Activated T-helper 2 cell treated with anti-CD3 and anti-CD28 coated beads, Interferon-gamma antibody, Interleukin-2, Interleukin-4, amounts not matched to agents 10 μg/mL and 5 μg/mL and 100 μg/mL, durations not matched to agents 14 hours and 24 hours and 36 hours (primary cell): Measurements from ENCODE around the gene SPSB4. TPM values are rescaled to one million over a fixed set of nuclear protein-coding genes. Genes with fewer than 3 reads are reported as not detected.

ENCODE experiments used
- DNase-seq: peaks from one replicate; pipeline ENCODE4 v3.0.0; 2021; ENCODE audit warnings: low spot score
- H3K27ac Mint-ChIP-seq: one replicate; pipeline ENCODE4 v1.8.0; 2021; ENCODE audit warnings: mixed read lengths
- H3K27me3 Mint-ChIP-seq: one replicate; pipeline ENCODE4 v1.8.0; 2021; ENCODE audit warnings: low read depth, mixed read lengths
- H3K36me3 Mint-ChIP-seq: one replicate; pipeline ENCODE4 v1.8.0; 2021; ENCODE audit warnings: low read depth, mixed read lengths
- H3K4me1 Mint-ChIP-seq: one replicate; pipeline ENCODE4 v1.8.0; 2021; ENCODE audit warnings: low read depth, mixed read lengths
- H3K4me3 Mint-ChIP-seq: one replicate; pipeline ENCODE4 v1.8.0; 2021; ENCODE audit warnings: low read depth, mild to moderate bottlenecking, moderate library complexity, mixed read lengths
- H3K9me3 Mint-ChIP-seq: one replicate; pipeline ENCODE4 v1.8.0; 2021; ENCODE audit warnings: mixed read lengths
- intact Hi-C: fragments of 100-400 bp; cut with micrococcal nuclease; formaldehyde crosslinking; loops from one replicate; pipeline ENCODE4 v1.15.1; 2023
- total RNA-seq: library from RNA; stranded (reverse); gene quantifications from 2 replicates; pipeline ENCODE4 v1.2.3, GENCODE V29; 2022

SPSB4 gene
- total RNA-seq, 1 donor from 2014 or later: not detected

DNA sequence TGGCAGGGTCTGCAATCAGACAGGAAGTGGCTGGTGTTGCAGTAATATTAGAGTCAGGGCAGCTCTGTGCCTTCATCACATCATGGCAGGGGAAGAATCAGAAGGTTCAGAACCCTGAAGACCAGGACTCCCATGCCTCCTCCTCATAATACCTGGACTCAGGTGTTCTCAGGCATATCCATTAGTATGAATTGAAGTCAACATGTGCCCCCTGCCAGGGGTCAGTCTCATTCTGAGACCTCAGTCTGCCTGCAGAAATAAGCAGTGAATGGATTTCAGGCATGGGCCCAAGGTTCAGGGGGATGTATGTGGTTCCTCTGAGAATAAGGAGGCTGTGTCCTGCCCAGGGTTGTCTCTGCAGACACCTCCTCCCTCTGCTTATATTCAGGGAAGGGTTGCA, 74.2 kb downstream of the SPSB4 start:
- intact Hi-C loops: no loop called here
- no peaks in the 10 kb centered on the region for H3K36me3 Mint-ChIP-seq
- H3K27me3 Mint-ChIP-seq: peaks cover 26% of the 10 kb centered on the region
- no peaks in the 10 kb centered on the region for H3K4me1 Mint-ChIP-seq
- no peaks in the 10 kb centered on the region for H3K9me3 Mint-ChIP-seq
- no peak overlapping the region for H3K27ac Mint-ChIP-seq
- no peak overlapping the region for H3K4me3 Mint-ChIP-seq
- DNase-seq: no peak

- Mint-ChIP-seq H3K4me3 (no peak overlapping the region), H3K4me1 (no peaks in the 10 kb centered on the region), H3K27me3 (peaks cover 21% of the 10 kb centered on the region), H3K9me3 (no peaks in the 10 kb centered on the region), H3K36me3 (no peaks in the 10 kb centered on the region), H3K27ac (no peak overlapping the region)
- DNase-seq: no peak
- intact Hi-C loops: no loop called here
Observed at GRCh38 chr3:141126661-141127343, 75.7 kb downstream of the SPSB4 start.

DNA sequence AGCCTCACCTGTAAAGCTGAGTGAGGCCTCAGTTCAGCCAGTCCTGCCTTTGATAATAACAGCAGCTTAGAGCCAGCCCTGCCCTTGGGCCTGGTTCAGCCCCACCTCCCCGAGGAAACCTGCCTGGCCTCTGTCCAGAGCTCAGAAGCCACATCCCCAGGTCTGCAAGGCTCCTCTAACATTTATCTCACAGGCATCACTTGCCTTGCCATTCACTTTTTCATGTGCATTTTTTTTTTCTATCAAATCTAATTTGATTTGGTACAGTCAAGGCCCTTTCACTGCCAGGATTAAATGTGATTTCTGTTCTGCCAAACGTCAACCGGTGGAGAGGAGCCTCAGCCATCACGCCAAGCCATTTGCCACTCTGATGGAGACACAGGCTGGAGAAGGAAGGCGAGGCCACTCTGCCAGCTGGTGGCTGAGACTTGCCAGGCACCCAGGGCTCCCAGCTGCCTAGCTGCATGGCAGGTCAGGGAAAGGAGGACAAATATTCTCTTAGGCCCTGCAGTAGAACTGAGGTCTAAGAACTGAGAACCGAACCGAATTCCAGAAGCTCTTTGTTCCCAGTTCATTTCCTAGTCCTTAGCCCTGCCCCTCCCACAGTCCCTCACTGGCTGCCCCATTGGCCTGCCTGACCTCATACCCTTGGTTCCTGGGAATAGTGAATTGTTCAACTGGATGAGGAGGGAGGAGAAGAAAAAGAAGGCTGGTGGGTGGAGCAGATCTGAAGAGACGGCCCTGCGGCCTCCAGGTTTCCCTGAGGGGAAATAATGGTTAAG, 76.4 kb downstream of the SPSB4 start:
- no peak overlapping the region for H3K4me3 Mint-ChIP-seq

GRCh38 chr3:141128126-141128777, 77.1 kb downstream of the SPSB4 start:
- intact Hi-C loops: no loop called here

More for the DNA sequence above, 76.4 kb downstream of the SPSB4 start:
- Mint-ChIP-seq H3K4me1 (no peaks in the 10 kb centered on the region), H3K36me3 (no peaks in the 10 kb centered on the region), H3K9me3 (no peaks in the 10 kb centered on the region), H3K27me3 (peaks cover 19% of the 10 kb centered on the region), H3K27ac (no peak overlapping the region)
- intact Hi-C loops: no loop called here
- no peak for DNase-seq

DNA sequence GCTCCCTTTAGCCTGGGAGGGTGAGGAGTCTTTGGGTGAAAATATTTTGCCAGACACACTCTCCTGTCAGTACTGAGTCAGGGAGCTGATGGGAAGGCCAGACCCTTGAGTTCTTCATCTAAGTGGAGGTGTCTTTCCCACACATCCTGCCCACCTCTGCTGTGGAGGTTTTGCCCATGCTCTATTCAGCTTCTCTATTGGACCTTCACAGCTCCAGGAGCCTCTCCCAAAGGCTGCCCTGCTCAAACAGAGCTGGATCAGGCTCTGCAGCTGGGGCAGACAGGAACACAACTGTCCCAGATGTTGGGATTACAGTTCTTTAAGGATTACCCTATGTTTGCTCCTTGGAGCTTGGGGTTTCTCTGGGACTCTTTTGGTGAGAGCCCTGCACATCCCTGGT, 77.9 kb downstream of the SPSB4 start:
- intact Hi-C loops: no loop called here
- Mint-ChIP-seq H3K4me3 (no peak overlapping the region), H3K4me1 (no peaks in the 10 kb centered on the region), H3K27ac (no peak overlapping the region), H3K36me3 (no peaks in the 10 kb centered on the region), H3K9me3 (no peaks in the 10 kb centered on the region), H3K27me3 (peaks cover 19% of the 10 kb centered on the region)
- no peak for DNase-seq

More at GRCh38 chr3:141128126-141128777, 77.1 kb downstream of the SPSB4 start:
- Mint-ChIP-seq H3K4me1 (no peaks in the 10 kb centered on the region), H3K4me3 (no peak overlapping the region), H3K27ac (no peak overlapping the region), H3K9me3 (no peaks in the 10 kb centered on the region), H3K27me3 (peaks cover 18% of the 10 kb centered on the region), H3K36me3 (no peaks in the 10 kb centered on the region)
- no peak for DNase-seq

DNA sequence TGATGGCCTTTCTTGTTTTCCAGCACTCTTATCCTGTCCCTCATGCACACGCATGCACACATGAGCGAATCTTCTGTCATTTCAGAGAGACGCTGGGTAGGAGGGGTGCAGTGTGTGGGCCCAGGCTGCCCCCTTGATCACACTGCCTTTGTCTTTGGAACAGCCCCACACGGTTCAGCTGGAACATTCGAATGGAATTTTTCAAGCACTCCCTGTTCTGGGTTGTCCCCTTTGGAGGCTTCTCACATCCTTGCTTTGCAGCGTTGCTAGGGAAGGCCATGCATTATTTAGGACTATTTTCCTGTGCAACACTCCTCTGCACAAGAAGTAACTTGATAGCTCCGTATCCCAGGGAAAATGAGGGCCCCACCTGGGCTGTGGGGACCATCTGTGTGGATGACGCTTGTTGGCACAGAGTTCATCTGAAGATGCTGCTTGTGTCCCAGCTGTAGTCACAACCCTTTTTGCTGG, 78.4 kb downstream of the SPSB4 start:
- intact Hi-C loops: no loop called here
- H3K9me3 Mint-ChIP-seq: no peaks in the 10 kb centered on the region
- H3K36me3 Mint-ChIP-seq: no peaks in the 10 kb centered on the region
- H3K4me1 Mint-ChIP-seq: no peaks in the 10 kb centered on the region
- DNase-seq: no peak
- no peak overlapping the region for H3K27ac Mint-ChIP-seq
- no peak overlapping the region for H3K4me3 Mint-ChIP-seq
- peaks cover 16% of the 10 kb centered on the region for H3K27me3 Mint-ChIP-seq

- H3K9me3 Mint-ChIP-seq: peaks cover 31% of the 10 kb centered on the region
- intact Hi-C loops: no loop called here
- no peaks in the 10 kb centered on the region for H3K4me1 Mint-ChIP-seq
- peaks cover 9% of the 10 kb centered on the region for H3K27me3 Mint-ChIP-seq
- no peak overlapping the region for H3K4me3 Mint-ChIP-seq
- DNase-seq: no peak
- H3K27ac Mint-ChIP-seq: no peak overlapping the region
- H3K36me3 Mint-ChIP-seq: no peaks in the 10 kb centered on the region
Observed at GRCh38 chr3:141143517-141143916, 92.4 kb downstream of the SPSB4 start.

GRCh38 chr3:141146979-141147470, 95.9 kb downstream of the SPSB4 start:
- Mint-ChIP-seq H3K36me3 (no peaks in the 10 kb centered on the region), H3K27me3 (peaks cover 7% of the 10 kb centered on the region), H3K27ac (no peak overlapping the region), H3K4me1 (no peaks in the 10 kb centered on the region), H3K4me3 (no peak overlapping the region), H3K9me3 (peaks cover 17% of the 10 kb centered on the region)
- intact Hi-C loops: no loop called here
- no peak for DNase-seq

GRCh38 chr3:141147657-141148056, 96.5 kb downstream of the SPSB4 start:
- Mint-ChIP-seq H3K36me3 (no peaks in the 10 kb centered on the region), H3K27me3 (peaks cover 6% of the 10 kb centered on the region), H3K4me3 (no peak overlapping the region), H3K9me3 (peaks cover 10% of the 10 kb centered on the region), H3K27ac (no peak overlapping the region), H3K4me1 (no peaks in the 10 kb centered on the region)
- DNase-seq: no peak
- intact Hi-C loops: no loop called here

- H3K4me3 Mint-ChIP-seq: no peak overlapping the region
- H3K4me1 Mint-ChIP-seq: no peaks in the 10 kb centered on the region
- intact Hi-C loops: no loop called here
- H3K36me3 Mint-ChIP-seq: no peaks in the 10 kb centered on the region
- H3K27ac Mint-ChIP-seq: no peak overlapping the region
- H3K27me3 Mint-ChIP-seq: peaks cover 4% of the 10 kb centered on the region
- peaks cover 7% of the 10 kb centered on the region for H3K9me3 Mint-ChIP-seq
- no peak for DNase-seq
Observed at GRCh38 chr3:141148169-141148568, 97.0 kb downstream of the SPSB4 start.

DNA sequence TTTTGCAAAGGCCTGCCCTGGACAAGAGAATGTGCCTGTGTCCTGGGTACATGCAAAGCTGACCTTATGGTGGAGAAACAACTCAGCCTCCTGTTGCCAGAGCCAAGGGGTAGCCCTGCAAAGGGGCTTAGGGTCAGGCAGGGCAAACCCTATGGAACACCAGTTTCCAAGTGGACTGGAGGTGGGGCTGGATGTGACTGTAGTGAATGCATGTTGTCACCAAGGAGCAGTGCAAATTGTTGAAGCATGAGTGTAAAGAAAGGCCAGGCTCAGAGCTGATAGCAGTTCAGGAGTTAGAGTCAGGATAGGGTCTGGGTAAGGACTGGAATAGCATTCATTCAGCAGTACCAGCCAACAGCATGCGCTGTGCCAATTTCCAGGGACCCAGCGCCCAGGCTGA, 97.6 kb downstream of the SPSB4 start:
- Mint-ChIP-seq H3K27me3 (peaks cover 4% of the 10 kb centered on the region), H3K9me3 (peaks cover 5% of the 10 kb centered on the region), H3K4me3 (no peak overlapping the region), H3K27ac (no peak overlapping the region), H3K36me3 (no peaks in the 10 kb centered on the region), H3K4me1 (no peaks in the 10 kb centered on the region)
- DNase-seq: no peak
- intact Hi-C loops: no loop called here

DNA sequence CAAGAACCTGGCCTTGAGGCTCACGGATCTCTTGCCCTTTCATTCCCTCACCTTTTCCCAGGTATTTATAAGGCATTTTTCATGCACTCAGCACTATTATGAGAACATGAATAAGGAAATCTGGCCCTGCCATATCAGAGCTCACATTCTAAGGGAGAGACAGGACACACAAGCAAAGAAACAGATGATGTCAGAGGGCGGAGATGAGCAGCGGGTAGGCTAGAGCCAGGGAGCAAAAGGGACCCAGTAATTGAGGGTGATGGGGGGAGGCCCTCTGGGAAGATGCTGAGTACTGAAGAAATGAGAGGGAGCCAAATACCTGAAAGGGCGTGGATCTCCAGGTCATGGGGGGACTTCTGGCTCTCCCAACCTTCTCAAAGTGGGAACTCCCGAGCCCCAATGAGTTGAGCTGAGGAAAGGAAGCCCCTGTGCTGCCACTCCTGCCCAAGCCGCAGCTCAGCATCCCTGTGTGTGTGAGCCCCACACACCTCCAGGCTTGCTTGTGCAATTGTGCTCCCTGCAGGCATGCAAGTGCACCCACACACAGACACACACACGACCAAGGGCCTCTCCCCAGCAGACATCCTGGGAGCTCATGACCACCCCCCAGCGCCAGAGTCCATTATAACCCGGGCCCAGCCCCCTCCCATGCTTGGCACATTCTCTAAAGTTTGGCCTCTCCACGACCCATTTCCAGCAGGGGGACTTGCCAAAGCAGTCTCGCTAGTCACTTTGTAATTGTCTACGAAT, 99.1 kb downstream of the SPSB4 start:
- Mint-ChIP-seq H3K4me1 (no peaks in the 10 kb centered on the region), H3K36me3 (no peaks in the 10 kb centered on the region), H3K4me3 (no peak overlapping the region), H3K27me3 (peaks cover 1% of the 10 kb centered on the region), H3K27ac (no peak overlapping the region), H3K9me3 (no peaks in the 10 kb centered on the region)
- no peak for DNase-seq
- intact Hi-C loops: no loop called here
